Measurements from ENCODE around the gene FRYL.

- TF ChIP-seq, protein P1, sequence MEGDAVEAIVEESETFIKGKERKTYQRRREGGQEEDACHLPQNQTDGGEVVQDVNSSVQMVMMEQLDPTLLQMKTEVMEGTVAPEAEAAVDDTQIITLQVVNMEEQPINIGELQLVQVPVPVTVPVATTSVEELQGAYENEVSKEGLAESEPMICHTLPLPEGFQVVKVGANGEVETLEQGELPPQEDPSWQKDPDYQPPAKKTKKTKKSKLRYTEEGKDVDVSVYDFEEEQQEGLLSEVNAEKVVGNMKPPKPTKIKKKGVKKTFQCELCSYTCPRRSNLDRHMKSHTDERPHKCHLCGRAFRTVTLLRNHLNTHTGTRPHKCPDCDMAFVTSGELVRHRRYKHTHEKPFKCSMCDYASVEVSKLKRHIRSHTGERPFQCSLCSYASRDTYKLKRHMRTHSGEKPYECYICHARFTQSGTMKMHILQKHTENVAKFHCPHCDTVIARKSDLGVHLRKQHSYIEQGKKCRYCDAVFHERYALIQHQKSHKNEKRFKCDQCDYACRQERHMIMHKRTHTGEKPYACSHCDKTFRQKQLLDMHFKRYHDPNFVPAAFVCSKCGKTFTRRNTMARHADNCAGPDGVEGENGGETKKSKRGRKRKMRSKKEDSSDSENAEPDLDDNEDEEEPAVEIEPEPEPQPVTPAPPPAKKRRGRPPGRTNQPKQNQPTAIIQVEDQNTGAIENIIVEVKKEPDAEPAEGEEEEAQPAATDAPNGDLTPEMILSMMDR (CRISPR knock-in tag; IDR thresholded peaks at IDR 0.05), result no peak
- TF ChIP-seq POLR2A (IDR thresholded peaks at IDR 0.05; ENCODE audit: insufficient read depth in 1 of 2, low read depth in 2 of 2, low read length in 2 of 2) (no peak), ZNF260 (CRISPR knock-in tag; IDR thresholded peaks at IDR 0.05; ENCODE audit: borderline replicate concordance, low read depth) (no peak), TCF7 (IDR thresholded peaks at IDR 0.05; ENCODE audit: low read depth) (no peak), TAF15 (IDR thresholded peaks at IDR 0.05; ENCODE audit: low read depth, low read length, poor library complexity, severe bottlenecking) (no peak), YY1 (IDR thresholded peaks at IDR 0.05; ENCODE audit: insufficient read depth, insufficient replicate concordance, low read depth, low read length) (no peak), THAP11 (CRISPR knock-in tag; IDR thresholded peaks at IDR 0.05) (no peak)
- TF ChIP-seq, protein P2, sequence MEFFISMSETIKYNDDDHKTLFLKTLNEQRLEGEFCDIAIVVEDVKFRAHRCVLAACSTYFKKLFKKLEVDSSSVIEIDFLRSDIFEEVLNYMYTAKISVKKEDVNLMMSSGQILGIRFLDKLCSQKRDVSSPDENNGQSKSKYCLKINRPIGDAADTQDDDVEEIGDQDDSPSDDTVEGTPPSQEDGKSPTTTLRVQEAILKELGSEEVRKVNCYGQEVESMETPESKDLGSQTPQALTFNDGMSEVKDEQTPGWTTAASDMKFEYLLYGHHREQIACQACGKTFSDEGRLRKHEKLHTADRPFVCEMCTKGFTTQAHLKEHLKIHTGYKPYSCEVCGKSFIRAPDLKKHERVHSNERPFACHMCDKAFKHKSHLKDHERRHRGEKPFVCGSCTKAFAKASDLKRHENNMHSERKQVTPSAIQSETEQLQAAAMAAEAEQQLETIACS (CRISPR knock-in tag; IDR thresholded peaks at IDR 0.05), result no peak
Measured at GRCh38 chr4:48590884-48591283, 189.2 kb downstream of the FRYL start.

Data from HepG2 (cell line).